ENCODE measurements around the gene E2F8. TPM values are rescaled to one million over a fixed set of nuclear protein-coding genes. Genes with fewer than 3 reads are reported as not detected.

E2F8 gene
- total RNA-seq, 1 donor from 2014 or later, result 3.6 TPM

- H3K4me3 ChIP-seq, result no peak overlapping the region
- no peaks in the 10 kb centered on the region for H3K27me3 ChIP-seq (ENCODE audit: low read depth)
- H3K36me3 ChIP-seq, result no peaks in the 10 kb centered on the region
- peak overlapping the region; percentile 52 for H3K27ac ChIP-seq (replicated peaks)
- DNase-seq, result no peak
- TF ChIP-seq, protein P1, sequence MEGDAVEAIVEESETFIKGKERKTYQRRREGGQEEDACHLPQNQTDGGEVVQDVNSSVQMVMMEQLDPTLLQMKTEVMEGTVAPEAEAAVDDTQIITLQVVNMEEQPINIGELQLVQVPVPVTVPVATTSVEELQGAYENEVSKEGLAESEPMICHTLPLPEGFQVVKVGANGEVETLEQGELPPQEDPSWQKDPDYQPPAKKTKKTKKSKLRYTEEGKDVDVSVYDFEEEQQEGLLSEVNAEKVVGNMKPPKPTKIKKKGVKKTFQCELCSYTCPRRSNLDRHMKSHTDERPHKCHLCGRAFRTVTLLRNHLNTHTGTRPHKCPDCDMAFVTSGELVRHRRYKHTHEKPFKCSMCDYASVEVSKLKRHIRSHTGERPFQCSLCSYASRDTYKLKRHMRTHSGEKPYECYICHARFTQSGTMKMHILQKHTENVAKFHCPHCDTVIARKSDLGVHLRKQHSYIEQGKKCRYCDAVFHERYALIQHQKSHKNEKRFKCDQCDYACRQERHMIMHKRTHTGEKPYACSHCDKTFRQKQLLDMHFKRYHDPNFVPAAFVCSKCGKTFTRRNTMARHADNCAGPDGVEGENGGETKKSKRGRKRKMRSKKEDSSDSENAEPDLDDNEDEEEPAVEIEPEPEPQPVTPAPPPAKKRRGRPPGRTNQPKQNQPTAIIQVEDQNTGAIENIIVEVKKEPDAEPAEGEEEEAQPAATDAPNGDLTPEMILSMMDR (IDR thresholded peaks at IDR 0.05; ENCODE audit: borderline replicate concordance), result no peak
- peaks cover 26% of the 10 kb centered on the region for H3K4me1 ChIP-seq
- intact Hi-C loops (cut with micrococcal nuclease), result no loop called here
- H3K9me3 ChIP-seq (replicated peaks), result peaks cover 4% of the 10 kb centered on the region
These were observed 15.2 kb downstream of the E2F8 start for GRCh38 chr11:19225581-19225980.

DNA sequence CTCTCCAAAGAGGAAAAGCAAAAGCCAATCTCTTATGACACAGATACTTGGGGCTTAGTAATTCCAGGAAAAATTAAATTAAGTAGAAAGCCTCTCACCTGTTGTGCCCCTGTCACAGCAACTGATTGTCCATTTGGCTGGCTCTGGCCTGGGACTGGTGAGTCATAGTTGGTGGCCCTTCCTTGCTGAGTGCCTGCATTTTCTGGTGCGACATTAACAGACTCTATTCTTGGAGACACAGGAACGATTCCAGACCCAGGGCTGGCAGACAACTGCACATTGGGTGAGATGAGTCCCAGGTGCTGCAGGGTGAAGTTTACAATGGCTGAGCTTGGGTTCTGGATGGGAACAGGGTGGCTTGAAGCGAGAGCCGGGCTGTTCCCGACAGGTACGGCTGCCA lies 15.6 kb downstream of the E2F8 start:
- intact Hi-C loops (cut with micrococcal nuclease), result no loop called here
- DNase-seq, result no peak
- Histone ChIP-seq H3K4me3 (no peak overlapping the region), H3K27ac (replicated peaks) (peak overlapping the region; percentile 52), H3K9me3 (replicated peaks) (peaks cover 4% of the 10 kb centered on the region), H3K36me3 (no peaks in the 10 kb centered on the region), H3K4me1 (peaks cover 26% of the 10 kb centered on the region), H3K27me3 (ENCODE audit: low read depth) (no peaks in the 10 kb centered on the region)
- TF ChIP-seq, protein P1 (IDR thresholded peaks at IDR 0.05; ENCODE audit: borderline replicate concordance), result no peak

GRCh38 chr11:19220903-19221724 lies 19.6 kb downstream of the E2F8 start:
- no peak overlapping the region for H3K4me3 ChIP-seq
- H3K4me1 ChIP-seq, result peaks cover 52% of the 10 kb centered on the region
- TF ChIP-seq, protein P1 (IDR thresholded peaks at IDR 0.05; ENCODE audit: borderline replicate concordance), result no peak
- peak overlapping the region; percentile 65 for H3K27ac ChIP-seq (replicated peaks)
- peaks cover 4% of the 10 kb centered on the region for H3K9me3 ChIP-seq (replicated peaks)
- DNase-seq, result no peak
- intact Hi-C loops (cut with micrococcal nuclease), result no loop called here
- no peaks in the 10 kb centered on the region for H3K27me3 ChIP-seq (ENCODE audit: low read depth)
- no peaks in the 10 kb centered on the region for H3K36me3 ChIP-seq

DNA sequence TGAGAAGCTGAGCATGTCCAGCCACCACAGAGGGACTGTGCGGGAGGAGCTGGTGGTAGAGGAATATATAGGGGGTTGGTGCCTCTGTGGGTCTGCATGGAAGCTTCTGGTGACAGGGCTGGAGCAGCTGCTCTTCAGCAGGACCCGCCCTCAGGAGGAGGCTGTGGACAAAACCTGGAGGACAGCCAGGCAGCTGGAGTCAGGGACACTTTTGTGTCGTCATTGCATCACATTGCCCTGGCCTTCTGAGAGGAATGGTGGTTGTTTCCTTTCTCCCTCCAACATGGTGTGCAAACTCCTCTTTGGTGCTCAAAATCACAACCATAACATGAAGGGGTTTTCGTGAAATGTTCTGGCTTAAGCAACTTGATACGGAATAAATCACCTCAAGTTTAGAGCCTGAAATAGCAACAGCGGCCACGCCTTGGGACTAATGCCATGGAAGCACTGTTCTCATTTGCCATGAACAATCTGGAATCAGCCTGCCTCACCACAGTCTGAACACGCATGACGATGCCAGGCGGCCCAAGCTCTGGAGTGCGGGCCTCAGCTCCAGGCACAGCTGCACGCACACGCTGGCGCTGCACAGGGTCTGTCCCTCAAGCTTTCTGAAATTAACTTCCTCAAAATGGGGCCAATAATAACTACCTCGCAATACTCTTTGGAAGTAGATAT lies 21.8 kb downstream of the E2F8 start:
- Histone ChIP-seq H3K36me3 (no peaks in the 10 kb centered on the region), H3K27ac (replicated peaks) (peak overlapping the region; percentile 82), H3K27me3 (ENCODE audit: low read depth) (no peaks in the 10 kb centered on the region), H3K4me1 (peaks cover 38% of the 10 kb centered on the region), H3K4me3 (no peak overlapping the region), H3K9me3 (replicated peaks) (peaks cover 4% of the 10 kb centered on the region)
- TF ChIP-seq, protein P1 (IDR thresholded peaks at IDR 0.05; ENCODE audit: borderline replicate concordance), result no peak
- DNase-seq, result peak; percentile 40
- intact Hi-C loops (cut with micrococcal nuclease), result no loop called here

- H3K27ac ChIP-seq (replicated peaks), result peak overlapping the region; percentile 82
- TF ChIP-seq, protein P1 (IDR thresholded peaks at IDR 0.05; ENCODE audit: borderline replicate concordance), result no peak
- intact Hi-C loops (cut with micrococcal nuclease), result no loop called here
- peaks cover 4% of the 10 kb centered on the region for H3K9me3 ChIP-seq (replicated peaks)
- no peaks in the 10 kb centered on the region for H3K27me3 ChIP-seq (ENCODE audit: low read depth)
- H3K4me3 ChIP-seq, result no peak overlapping the region
- no peaks in the 10 kb centered on the region for H3K36me3 ChIP-seq
- H3K4me1 ChIP-seq, result peaks cover 38% of the 10 kb centered on the region
- DNase-seq, result no peak
These were observed 22.5 kb downstream of the E2F8 start for GRCh38 chr11:19218216-19218615.
